Astrocyte (in vitro differentiated cells and primary cell): Measurements from ENCODE around the gene B4GALT5.

Experiments used
- CTCF ChIP-seq: IDR thresholded peaks from 2 replicates; pipeline ENCODE4 v1.5.1; 2011; ENCODE audit warnings: low read depth, mild to moderate bottlenecking, inconsistent platforms, low read length, moderate library complexity; ENCODE audit not compliant: insufficient read depth
- EZH2 ChIP-seq: IDR thresholded peaks from 2 replicates; pipeline ENCODE4 v1.6.1; 2012; ENCODE audit warnings: mild to moderate bottlenecking, low read length, inconsistent platforms; ENCODE audit not compliant: insufficient read depth

- TF ChIP-seq CTCF: no peak
- no peak for TF ChIP-seq EZH2
These were observed 91.4 kb downstream of the B4GALT5 start for GRCh38 chr20:49622243-49622642.
